ENCODE data around the gene TTC39B. TPM values are rescaled to one million over a fixed set of nuclear protein-coding genes. Genes with fewer than 3 reads are reported as not detected.

The TTC39B gene
- total RNA-seq, 1 experiment from 2014 or later = 2.4 TPM

- peak; percentile 44 for DNase-seq (ENCODE audit: low read depth)
Measured at GRCh38 chr9:15135164-15135792, 171.7 kb downstream of the TTC39B start.

- DNase-seq (ENCODE audit: low read depth) = no peak
Measured at GRCh38 chr9:15133488-15133887, 173.5 kb downstream of the TTC39B start.

GRCh38 chr9:15132091-15132490 is 174.9 kb downstream of the TTC39B start:
- no peak for DNase-seq (ENCODE audit: low read depth)

- no peak for DNase-seq (ENCODE audit: low read depth)
Measured at GRCh38 chr9:15131094-15131493, 175.9 kb downstream of the TTC39B start.

GRCh38 chr9:15127831-15128230 is 179.2 kb downstream of the TTC39B start:
- DNase-seq (ENCODE audit: low read depth) = no peak

- DNase-seq (ENCODE audit: low read depth) = no peak
Measured at GRCh38 chr9:15121630-15122029, 185.4 kb downstream of the TTC39B start.

- no peak for DNase-seq (ENCODE audit: low read depth)
Measured at GRCh38 chr9:15116130-15116580, 190.9 kb downstream of the TTC39B start.

GRCh38 chr9:15115702-15116101 is 191.3 kb downstream of the TTC39B start:
- DNase-seq (ENCODE audit: low read depth) = no peak

- no peak for DNase-seq (ENCODE audit: low read depth)
Measured at GRCh38 chr9:15115041-15115440, 192.0 kb downstream of the TTC39B start.

Other genes with a start within 250 kb of the TTC39B start
- gene SNAPC3, start 115.7 kb upstream of the TTC39B start, total RNA-seq (2014; rRNA removed; shearing (Covaris generic)) = 12.9 and 30.5 TPM in 2 replicates
- gene PSIP1, start 203.8 kb upstream of the TTC39B start, total RNA-seq (2014; rRNA removed; shearing (Covaris generic)) = 31.5 and 32.9 TPM in 2 replicates
- 0.57 TPM in 2 replicates for gene CCDC171, start 245.8 kb upstream of the TTC39B start, total RNA-seq (2014; rRNA removed; shearing (Covaris generic))

Measured in Daoy (cell line).